ENCODE data around the gene HSFX3.
"Not testable (repeated sequence)": the region's sequence is repeated elsewhere in the genome, so short reads cannot be mapped to it uniquely, and the experiment has no call there.

Gene HSFX3

GRCh38 chrX:149513825-149514428 lies 35.8 kb downstream of the HSFX3 start:
- peak; percentile 67 for DNase-seq

- peak; percentile 78 for DNase-seq
These were observed 37.4 kb downstream of the HSFX3 start for GRCh38 chrX:149512225-149512885.

GRCh38 chrX:149511081-149511480 lies 38.6 kb downstream of the HSFX3 start:
- no peak for DNase-seq

- DNase-seq: peak; percentile 75
These were observed 39.3 kb downstream of the HSFX3 start for GRCh38 chrX:149510386-149510785.

- DNase-seq: no peak
These were observed 41.3 kb downstream of the HSFX3 start for GRCh38 chrX:149508467-149508866.

- no peak for DNase-seq
These were observed 43.4 kb downstream of the HSFX3 start for GRCh38 chrX:149506349-149506748.

- no peak for DNase-seq
These were observed 44.1 kb downstream of the HSFX3 start for GRCh38 chrX:149505671-149506070.

GRCh38 chrX:149504915-149505651 lies 44.6 kb downstream of the HSFX3 start, which contains the start of gene IDS:
Gene IDS, minus strand, starts transcription at chrX:149505306. Its CDS starts 169 bp downstream, at chrX:149505137.
- DNase-seq: peak; percentile 95

- peak; percentile 64 for DNase-seq
These were observed 45.4 kb downstream of the HSFX3 start for GRCh38 chrX:149504226-149504914.

GRCh38 chrX:149503446-149503845 lies 46.3 kb downstream of the HSFX3 start:
- peak; percentile 81 for DNase-seq

GRCh38 chrX:149502923-149503322 lies 46.8 kb downstream of the HSFX3 start:
- DNase-seq: not testable (repeated sequence)

GRCh38 chrX:149499766-149500165 lies 50.0 kb downstream of the HSFX3 start:
- no peak for DNase-seq

- no peak for DNase-seq
These were observed 51.0 kb downstream of the HSFX3 start for GRCh38 chrX:149498767-149499166.
